Liver (tissue), 9 donors: ENCODE measurements around the gene RASSF9. TPM values are rescaled to one million over a fixed set of nuclear protein-coding genes. Genes with fewer than 3 reads are reported as not detected.

Experiments used
- DNase-seq: peaks from one replicate; pipeline ENCODE4 v3.0.0-alpha.2; 2017; ENCODE audit warnings: low spot score
- H3K27ac ChIP-seq, 2 donors: one replicate each; pipeline ENCODE4 v1.7.0; 2013; ENCODE audit warnings: inconsistent platforms in 2 of 2, low read length in 2 of 2, control low read depth in 1 of 2, low read depth in 1 of 2, mild to moderate bottlenecking in 1 of 2
- H3K27me3 ChIP-seq, 4 donors: one replicate each; pipeline versions ENCODE4 v1.6.1 to v1.7.0; 2013; ENCODE audit warnings: low read length in 3 of 4, inconsistent platforms in 1 of 4, mild to moderate bottlenecking in 1 of 4, moderate library complexity in 1 of 4; ENCODE audit not compliant: control insufficient read depth in 4 of 4, insufficient read depth in 4 of 4
- H3K36me3 ChIP-seq, 4 donors: one replicate each; pipeline versions ENCODE4 v1.6.1 to v1.7.0; 2013; ENCODE audit warnings: low read length in 3 of 4, mild to moderate bottlenecking in 3 of 4, low read depth in 1 of 4, moderate library complexity in 1 of 4; ENCODE audit not compliant: control insufficient read depth in 4 of 4, insufficient read depth in 3 of 4
- H3K4me1 ChIP-seq, 4 donors: one replicate each; pipeline versions ENCODE4 v1.6.1 to v1.7.0; 2013; ENCODE audit warnings: low read length in 3 of 4, mild to moderate bottlenecking in 3 of 4, moderate library complexity in 1 of 4; ENCODE audit not compliant: control insufficient read depth in 4 of 4, insufficient read depth in 4 of 4
- H3K4me3 ChIP-seq, 3 donors: one replicate each; pipeline versions ENCODE4 v1.6.1 to v1.7.0; 2013; ENCODE audit warnings: low read length in 3 of 3, control low read depth in 1 of 3, low read depth in 1 of 3, mild to moderate bottlenecking in 1 of 3
- H3K9ac ChIP-seq, 2 donors: one replicate each; pipeline ENCODE4 v1.7.0; 2013; ENCODE audit warnings: low read length in 2 of 2, mild to moderate bottlenecking in 2 of 2, moderate library complexity in 2 of 2, control low read depth in 1 of 2, low read depth in 1 of 2
- H3K9me3 ChIP-seq, 4 donors: one replicate each; pipeline versions ENCODE4 v1.6.1 to v1.7.0; 2013; ENCODE audit warnings: low read length in 3 of 4; ENCODE audit not compliant: control insufficient read depth in 4 of 4
- ATF3 ChIP-seq: IDR thresholded peaks from 2 replicates; pipeline ENCODE4 v1.6.1; 2016; ENCODE audit warnings: antibody characterized with exemption
- EGR1 ChIP-seq, 2 donors: IDR thresholded peaks; 2 replicates each; pipeline ENCODE4 v1.6.1; 2016 to 2018; ENCODE audit warnings: antibody characterized with exemption in 2 of 2, low read depth in 2 of 2
- FOXA1 ChIP-seq: IDR thresholded peaks from 2 replicates; pipeline ENCODE4 v1.6.1; 2016; ENCODE audit warnings: antibody characterized with exemption
- FOXA2 ChIP-seq: IDR thresholded peaks from 2 replicates; pipeline ENCODE4 v1.6.1; 2016; ENCODE audit warnings: antibody characterized with exemption
- GABPA ChIP-seq, 2 donors: IDR thresholded peaks in 1 of 2; conservative IDR thresholded peaks in 1 of 2; 2 replicates each; pipeline ENCODE4 v1.6.1; 2016; ENCODE audit warnings: antibody characterized with exemption in 2 of 2, mild to moderate bottlenecking in 1 of 2, moderate library complexity in 1 of 2
- HNF4A ChIP-seq, 2 donors: conservative IDR thresholded peaks; 2 replicates each; pipeline ENCODE4 v1.6.1; 2016; ENCODE audit warnings: antibody characterized with exemption in 2 of 2, mild to moderate bottlenecking in 2 of 2
- HNF4G ChIP-seq: IDR thresholded peaks from 2 replicates; pipeline ENCODE4 v1.6.1; 2016; ENCODE audit warnings: antibody characterized with exemption
- JUND ChIP-seq, 2 donors: IDR thresholded peaks; 2 replicates each; pipeline ENCODE4 v1.6.1; 2016; ENCODE audit warnings: antibody characterized with exemption in 2 of 2
- NR2F2 ChIP-seq: IDR thresholded peaks from 2 replicates; pipeline ENCODE4 v1.6.1; 2016; ENCODE audit warnings: antibody characterized with exemption
- RXRA ChIP-seq, 2 donors: IDR thresholded peaks; 2 replicates each; pipeline ENCODE4 v1.6.1; 2017 to 2018; ENCODE audit warnings: antibody characterized with exemption in 2 of 2, mild to moderate bottlenecking in 1 of 2
- SP1 ChIP-seq: IDR thresholded peaks from 2 replicates; pipeline ENCODE4 v1.6.1; 2018; ENCODE audit warnings: antibody characterized with exemption, mild to moderate bottlenecking
- TAF1 ChIP-seq: conservative IDR thresholded peaks from 2 replicates; pipeline ENCODE4 v1.6.1; 2016; ENCODE audit warnings: antibody characterized with exemption, mild to moderate bottlenecking
- YY1 ChIP-seq: IDR thresholded peaks from 2 replicates; pipeline ENCODE4 v1.6.1; 2016; ENCODE audit warnings: antibody characterized with exemption, mild to moderate bottlenecking
- WGBS: extraction: QIAGEN DNeasy Blood & Tissue Kit; methylation state at CpG from one replicate; pipeline ENCODE4 v1.1.7; 2013; 5-methylcytosine and 5-hydroxymethylcytosine counted together
- polyA plus RNA-seq, 2 donors: library from polyadenylated mRNA; stranded (reverse) in 1 of 2; unstranded in 1 of 2; fragments of 200-250 nt in 1 of 2; fragments of >200 nt in 1 of 2; fragmentation: Nextera tagmentation in 1 of 2; extraction: Ambion mirVana in 1 of 2; gene quantifications; one replicate each; pipeline versions ENCODE4 v1.2.1 to v1.2.3, GENCODE V29; 2013 to 2015
- total RNA-seq, 2 donors: library from RNA; depleted of rRNA; stranded (reverse); fragments of >200 nt; gene quantifications; one replicate each; pipeline ENCODE4 v1.2.3, GENCODE V29; 2014
- TF ChIP-seq, protein P1 (sequence below): IDR thresholded peaks from 2 replicates; pipeline ENCODE4 v1.6.1; 2016; ENCODE audit warnings: antibody characterized with exemption, mild to moderate bottlenecking
- TF ChIP-seq, protein P2 (sequence below): IDR thresholded peaks from 2 replicates; pipeline ENCODE4 v1.6.1; 2016; ENCODE audit warnings: antibody characterized with exemption
- TF ChIP-seq, protein P3 (sequence below): IDR thresholded peaks from 2 replicates; pipeline ENCODE4 v1.6.1; 2016; ENCODE audit warnings: antibody characterized with exemption
- donor health status: healthy.
- donor health status: healthy.
- donor health status: healthy.
- donor health status: healthy.
- donor health status: healthy.

The RASSF9 gene
- total and polyA plus RNA-seq, 4 donors: 0.33 to 1.0 (median 0.59) TPM

DNA sequence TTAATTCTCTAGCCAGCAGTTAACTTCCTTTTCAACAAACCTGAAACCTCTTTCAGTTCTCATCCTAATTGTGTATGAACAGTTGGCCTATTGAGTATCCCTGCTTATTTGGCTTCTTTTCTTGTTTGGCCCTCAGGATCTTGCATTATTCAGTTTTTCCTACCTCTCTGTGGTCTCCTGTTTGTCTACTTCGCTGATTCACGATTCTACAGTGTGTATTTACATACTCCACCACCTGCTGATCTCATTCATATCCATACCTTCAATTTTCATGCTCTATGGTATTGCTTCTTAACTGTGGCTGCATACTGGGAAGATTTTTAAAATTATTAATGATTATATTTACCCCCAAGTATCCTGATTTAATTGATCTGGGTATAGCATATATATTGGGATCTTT lies 56.4 kb downstream of the RASSF9 start:
- Histone ChIP-seq H3K27ac (no peak overlapping the region), H3K9ac (no peak overlapping the region), H3K9me3 (no peaks in the 10 kb centered on the region), H3K36me3 (no peaks in the 10 kb centered on the region), H3K4me1 (no peaks in the 10 kb centered on the region), H3K4me3 (no peak overlapping the region), H3K27me3 (peaks cover 0 to 3% (median 0%) of the 10 kb centered on the region in 4 donors)
- TF ChIP-seq HNF4G (no peak), NR2F2 (no peak), FOXA2 (no peak), SP1 (no peak), GABPA (IDR thresholded peaks at IDR 0.05 in 1 of 2, conservative IDR thresholded peaks at IDR 0.05 in 1 of 2) (no peak), EGR1 (IDR thresholded peaks at IDR 0.05; ENCODE audit: low read depth in 2 of 2) (no peak), JUND (IDR thresholded peaks at IDR 0.05) (no peak), HNF4A (conservative IDR thresholded peaks at IDR 0.05) (no peak), RXRA (IDR thresholded peaks at IDR 0.05) (no peak), ATF3 (no peak), YY1 (no peak)
- TF ChIP-seq, protein P1, sequence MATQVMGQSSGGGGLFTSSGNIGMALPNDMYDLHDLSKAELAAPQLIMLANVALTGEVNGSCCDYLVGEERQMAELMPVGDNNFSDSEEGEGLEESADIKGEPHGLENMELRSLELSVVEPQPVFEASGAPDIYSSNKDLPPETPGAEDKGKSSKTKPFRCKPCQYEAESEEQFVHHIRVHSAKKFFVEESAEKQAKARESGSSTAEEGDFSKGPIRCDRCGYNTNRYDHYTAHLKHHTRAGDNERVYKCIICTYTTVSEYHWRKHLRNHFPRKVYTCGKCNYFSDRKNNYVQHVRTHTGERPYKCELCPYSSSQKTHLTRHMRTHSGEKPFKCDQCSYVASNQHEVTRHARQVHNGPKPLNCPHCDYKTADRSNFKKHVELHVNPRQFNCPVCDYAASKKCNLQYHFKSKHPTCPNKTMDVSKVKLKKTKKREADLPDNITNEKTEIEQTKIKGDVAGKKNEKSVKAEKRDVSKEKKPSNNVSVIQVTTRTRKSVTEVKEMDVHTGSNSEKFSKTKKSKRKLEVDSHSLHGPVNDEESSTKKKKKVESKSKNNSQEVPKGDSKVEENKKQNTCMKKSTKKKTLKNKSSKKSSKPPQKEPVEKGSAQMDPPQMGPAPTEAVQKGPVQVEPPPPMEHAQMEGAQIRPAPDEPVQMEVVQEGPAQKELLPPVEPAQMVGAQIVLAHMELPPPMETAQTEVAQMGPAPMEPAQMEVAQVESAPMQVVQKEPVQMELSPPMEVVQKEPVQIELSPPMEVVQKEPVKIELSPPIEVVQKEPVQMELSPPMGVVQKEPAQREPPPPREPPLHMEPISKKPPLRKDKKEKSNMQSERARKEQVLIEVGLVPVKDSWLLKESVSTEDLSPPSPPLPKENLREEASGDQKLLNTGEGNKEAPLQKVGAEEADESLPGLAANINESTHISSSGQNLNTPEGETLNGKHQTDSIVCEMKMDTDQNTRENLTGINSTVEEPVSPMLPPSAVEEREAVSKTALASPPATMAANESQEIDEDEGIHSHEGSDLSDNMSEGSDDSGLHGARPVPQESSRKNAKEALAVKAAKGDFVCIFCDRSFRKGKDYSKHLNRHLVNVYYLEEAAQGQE: no peak
- TF ChIP-seq, protein P2, sequence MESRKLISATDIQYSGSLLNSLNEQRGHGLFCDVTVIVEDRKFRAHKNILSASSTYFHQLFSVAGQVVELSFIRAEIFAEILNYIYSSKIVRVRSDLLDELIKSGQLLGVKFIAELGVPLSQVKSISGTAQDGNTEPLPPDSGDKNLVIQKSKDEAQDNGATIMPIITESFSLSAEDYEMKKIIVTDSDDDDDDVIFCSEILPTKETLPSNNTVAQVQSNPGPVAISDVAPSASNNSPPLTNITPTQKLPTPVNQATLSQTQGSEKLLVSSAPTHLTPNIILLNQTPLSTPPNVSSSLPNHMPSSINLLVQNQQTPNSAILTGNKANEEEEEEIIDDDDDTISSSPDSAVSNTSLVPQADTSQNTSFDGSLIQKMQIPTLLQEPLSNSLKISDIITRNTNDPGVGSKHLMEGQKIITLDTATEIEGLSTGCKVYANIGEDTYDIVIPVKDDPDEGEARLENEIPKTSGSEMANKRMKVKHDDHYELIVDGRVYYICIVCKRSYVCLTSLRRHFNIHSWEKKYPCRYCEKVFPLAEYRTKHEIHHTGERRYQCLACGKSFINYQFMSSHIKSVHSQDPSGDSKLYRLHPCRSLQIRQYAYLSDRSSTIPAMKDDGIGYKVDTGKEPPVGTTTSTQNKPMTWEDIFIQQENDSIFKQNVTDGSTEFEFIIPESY: no peak
- TF ChIP-seq, protein P3, sequence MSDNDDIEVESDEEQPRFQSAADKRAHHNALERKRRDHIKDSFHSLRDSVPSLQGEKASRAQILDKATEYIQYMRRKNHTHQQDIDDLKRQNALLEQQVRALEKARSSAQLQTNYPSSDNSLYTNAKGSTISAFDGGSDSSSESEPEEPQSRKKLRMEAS: no peak
- DNase-seq: no peak
- 60% methylated on average over 2 of the region's 2 CpGs for WGBS

GRCh38 chr12:85775091-85775490 lies 61.1 kb downstream of the RASSF9 start:
- no peak for DNase-seq
- TF ChIP-seq FOXA1 (no peak), SP1 (no peak), NR2F2 (no peak), ATF3 (no peak), HNF4G (no peak), TAF1 (no peak), FOXA2 (no peak), RXRA (IDR thresholded peaks at IDR 0.05) (no peak), GABPA (IDR thresholded peaks at IDR 0.05 in 1 of 2, conservative IDR thresholded peaks at IDR 0.05 in 1 of 2) (no peak)
- TF ChIP-seq, protein P1: no peak
- H3K27ac ChIP-seq: no peak overlapping the region

More at GRCh38 chr12:85775091-85775490, 61.1 kb downstream of the RASSF9 start:
- Histone ChIP-seq H3K9me3 (no peaks in the 10 kb centered on the region), H3K9ac (no peak overlapping the region), H3K4me3 (no peak overlapping the region), H3K4me1 (no peaks in the 10 kb centered on the region), H3K36me3 (no peaks in the 10 kb centered on the region), H3K27me3 (no peaks in the 10 kb centered on the region)
